ENCODE results near the gene PPP3CA. TPM values are rescaled to one million over a fixed set of nuclear protein-coding genes. Genes with fewer than 3 reads are reported as not detected.
A peak's percentile ranks its signal among the peaks of the same experiment; 100 is the strongest.
"Not testable (repeated sequence)": the region's sequence is repeated elsewhere in the genome, so short reads cannot be mapped to it uniquely, and the experiment has no call there.

The PPP3CA gene
- total and polyA plus RNA-seq, 7 experiments from 2014 or later, result 2.9 to 30.9 (median 16.9) TPM

DNA sequence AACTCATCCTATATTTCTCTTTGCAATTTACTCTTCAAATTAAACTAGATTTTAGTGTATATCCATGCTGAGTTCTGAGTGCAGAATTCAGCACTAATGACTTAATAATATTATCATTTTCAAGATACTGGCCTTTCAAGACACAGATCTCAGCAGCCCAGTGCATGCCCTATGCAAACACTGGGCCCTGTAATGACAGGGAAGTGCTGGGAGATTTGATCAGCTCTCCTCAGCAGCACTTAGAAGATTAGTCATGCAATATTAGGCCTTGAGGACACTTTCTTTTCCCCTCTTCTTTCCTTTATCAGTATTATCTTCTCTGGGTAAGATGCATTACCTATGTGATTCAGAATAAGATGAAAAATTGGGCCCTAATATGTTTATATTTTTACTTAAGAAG lies 207.1 kb downstream of the PPP3CA start:
- no peak for DNase-seq

DNA sequence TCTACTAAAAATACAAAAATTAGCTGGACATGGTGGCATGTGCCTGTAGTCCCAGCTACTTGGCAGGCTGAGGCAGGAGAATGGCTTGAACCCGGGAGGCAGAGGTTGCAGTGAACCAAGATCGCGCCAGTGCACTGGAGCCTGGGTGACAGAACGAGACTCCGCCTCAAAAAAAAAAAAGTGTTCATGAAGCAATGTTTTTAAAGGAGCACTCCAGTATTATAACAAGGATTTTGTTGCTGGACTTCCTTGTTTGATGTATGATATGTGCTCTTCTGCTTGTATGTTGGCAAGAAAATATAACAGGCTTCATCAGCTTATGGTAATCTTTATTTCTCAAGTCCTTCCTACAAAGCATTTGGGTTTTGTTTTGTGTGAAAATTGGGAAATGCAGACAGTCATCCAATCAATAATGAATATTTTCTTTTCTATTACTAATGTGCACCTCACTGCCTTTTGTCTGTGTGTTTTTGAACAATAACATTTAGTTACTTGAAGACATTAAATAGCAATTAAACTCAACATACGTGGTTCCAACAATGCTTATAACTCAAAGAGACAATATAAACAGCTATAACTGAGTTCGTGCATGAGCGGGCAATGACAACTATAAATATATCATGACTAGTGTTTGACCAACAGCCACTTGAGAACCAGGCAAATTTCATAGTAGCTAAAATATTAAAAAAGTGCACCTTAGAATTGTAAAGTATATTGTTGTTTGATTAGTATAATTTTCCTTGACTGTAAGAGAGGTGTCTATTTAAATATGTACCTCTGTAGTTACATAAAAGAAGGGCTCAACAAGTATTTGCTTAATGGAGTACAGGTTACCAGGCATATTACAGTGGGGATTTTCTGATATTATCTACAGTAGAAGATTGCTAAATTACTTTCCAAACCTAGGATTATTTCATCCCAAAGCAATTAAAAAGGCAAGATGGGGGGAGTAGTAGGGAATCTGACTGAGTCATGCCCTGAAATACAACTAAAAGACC lies 210.7 kb downstream of the PPP3CA start:
- DNase-seq (no peak), ATAC-seq (no peak)
- Mint-ChIP-seq H3K27ac (no peak overlapping the region), H3K4me3 (peak overlapping the region in 3 of 10 donors; percentile 6 to 51 (median 18)), H3K27me3 (no peaks in the 10 kb centered on the region), H3K36me3 (peaks cover 0 to 34% (median 28%) of the 10 kb centered on the region in 5 donors), H3K4me1 (peaks cover 12 to 60% (median 43%) of the 10 kb centered on the region in 7 donors), H3K9me3 (peaks cover 0 to 27% (median 8%) of the 10 kb centered on the region in 11 donors)
- H3K4me3 ChIP-seq (ENCODE audit: low read length), result no peak overlapping the region
- intact Hi-C loops (cut with micrococcal nuclease), result no loop called here
- ChIA-PET POLR2A (no interaction called here), CTCF (interaction anchor here (0.7 kb wide), 1 partner anchor 1064 kb away, joined by 3 read pairs; no protein-coding TSS in a partner anchor)
- no peaks in the 10 kb centered on the region for H3K27me3 ChIP-seq (ENCODE audit: control insufficient read depth in 2 of 2, insufficient read depth in 2 of 2, low read length in 2 of 2)
- no peak overlapping the region for H3K27ac ChIP-seq (ENCODE audit: low read depth, low read length)
- H3K4me1 ChIP-seq (ENCODE audit: control insufficient read depth in 2 of 2, insufficient read depth in 2 of 2, low read length in 2 of 2), result no peaks in the 10 kb centered on the region
- H3K9me3 ChIP-seq (ENCODE audit: control insufficient read depth in 2 of 3, low read length in 3 of 3), result no peaks in the 10 kb centered on the region
- no peaks in the 10 kb centered on the region for H3K36me3 ChIP-seq (ENCODE audit: control insufficient read depth in 2 of 3, insufficient read depth in 3 of 3, low read length in 3 of 3)

More for the DNA sequence above, 207.1 kb downstream of the PPP3CA start:
- Histone ChIP-seq H3K4me1 (ENCODE audit: control insufficient read depth in 2 of 2, insufficient read depth in 2 of 2, low read length in 2 of 2) (no peaks in the 10 kb centered on the region), H3K9me3 (ENCODE audit: control insufficient read depth in 2 of 3, low read length in 3 of 3) (no peaks in the 10 kb centered on the region), H3K4me3 (ENCODE audit: low read length) (no peak overlapping the region), H3K27ac (ENCODE audit: low read depth, low read length) (no peak overlapping the region), H3K36me3 (ENCODE audit: control insufficient read depth in 2 of 3, insufficient read depth in 3 of 3, low read length in 3 of 3) (no peaks in the 10 kb centered on the region), H3K27me3 (ENCODE audit: control insufficient read depth in 2 of 2, insufficient read depth in 2 of 2, low read length in 2 of 2) (no peaks in the 10 kb centered on the region)
- no peaks in the 10 kb centered on the region for H3K27me3 Mint-ChIP-seq
- ATAC-seq, result no peak
- H3K4me3 Mint-ChIP-seq, result no peak overlapping the region
- H3K36me3 Mint-ChIP-seq, result peaks cover 0 to 16% (median 9%) of the 10 kb centered on the region in 5 donors
- no peak overlapping the region for H3K27ac Mint-ChIP-seq
- intact Hi-C loops (cut with micrococcal nuclease), result no loop called here
- peaks cover 9 to 56% (median 45%) of the 10 kb centered on the region in 7 donors for H3K4me1 Mint-ChIP-seq
- POLR2A ChIA-PET, result no interaction called here
- CTCF ChIA-PET, result no interaction called here
- peaks cover 0 to 7% (median 0%) of the 10 kb centered on the region in 11 donors for H3K9me3 Mint-ChIP-seq

DNA sequence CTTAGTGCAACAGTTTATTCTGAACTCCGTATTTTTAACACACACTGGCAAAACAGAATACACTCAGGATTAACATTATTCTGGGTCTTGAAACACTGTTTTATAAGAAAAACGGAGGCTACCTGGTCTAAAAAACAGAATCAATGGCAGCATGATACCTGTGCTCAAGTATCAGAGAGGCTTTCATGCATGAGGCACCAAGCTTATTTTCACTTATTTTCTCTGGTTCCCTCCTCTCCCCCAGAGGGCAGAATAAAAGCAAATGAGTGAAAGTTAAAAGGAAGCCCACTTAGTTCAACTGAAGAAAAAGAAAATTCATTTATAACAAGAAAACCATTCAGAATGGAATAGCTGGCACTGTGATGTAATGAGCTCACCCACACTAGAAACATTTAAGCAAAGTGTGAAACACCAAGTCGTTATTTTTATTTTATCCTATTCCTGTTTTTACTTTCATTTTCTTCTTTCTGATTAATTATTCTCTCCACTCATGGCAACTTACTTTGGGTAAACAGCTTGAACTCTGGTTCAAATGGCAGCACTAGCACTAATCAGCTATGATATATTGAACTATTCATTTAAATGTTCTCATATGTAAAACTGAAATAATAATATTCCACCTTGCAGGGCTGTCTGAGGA lies 211.8 kb downstream of the PPP3CA start:
- DNase-seq, result no peak
- Histone ChIP-seq H3K36me3 (ENCODE audit: control insufficient read depth in 2 of 3, insufficient read depth in 3 of 3, low read length in 3 of 3) (no peaks in the 10 kb centered on the region), H3K4me1 (ENCODE audit: control insufficient read depth in 2 of 2, insufficient read depth in 2 of 2, low read length in 2 of 2) (no peaks in the 10 kb centered on the region), H3K27ac (ENCODE audit: low read depth, low read length) (no peak overlapping the region), H3K9me3 (ENCODE audit: control insufficient read depth in 2 of 3, low read length in 3 of 3) (no peaks in the 10 kb centered on the region), H3K4me3 (ENCODE audit: low read length) (no peak overlapping the region), H3K27me3 (ENCODE audit: control insufficient read depth in 2 of 2, insufficient read depth in 2 of 2, low read length in 2 of 2) (no peaks in the 10 kb centered on the region)
- peaks cover 0 to 38% (median 28%) of the 10 kb centered on the region in 5 donors for H3K36me3 Mint-ChIP-seq
- peak overlapping the region in 7 of 10 donors; percentile 6 to 69 (median 28) for H3K4me3 Mint-ChIP-seq
- H3K27ac Mint-ChIP-seq, result peak overlapping the region in 1 of 9 donors; percentile 57
- intact Hi-C loops (cut with micrococcal nuclease), result no loop called here
- ChIA-PET POLR2A (no interaction called here), CTCF (no interaction called here)
- H3K9me3 Mint-ChIP-seq, result peaks cover 0 to 32% (median 10%) of the 10 kb centered on the region in 11 donors
- ATAC-seq, result no peak
- H3K4me1 Mint-ChIP-seq, result peaks cover 10 to 61% (median 38%) of the 10 kb centered on the region in 7 donors
- no peaks in the 10 kb centered on the region for H3K27me3 Mint-ChIP-seq

DNA sequence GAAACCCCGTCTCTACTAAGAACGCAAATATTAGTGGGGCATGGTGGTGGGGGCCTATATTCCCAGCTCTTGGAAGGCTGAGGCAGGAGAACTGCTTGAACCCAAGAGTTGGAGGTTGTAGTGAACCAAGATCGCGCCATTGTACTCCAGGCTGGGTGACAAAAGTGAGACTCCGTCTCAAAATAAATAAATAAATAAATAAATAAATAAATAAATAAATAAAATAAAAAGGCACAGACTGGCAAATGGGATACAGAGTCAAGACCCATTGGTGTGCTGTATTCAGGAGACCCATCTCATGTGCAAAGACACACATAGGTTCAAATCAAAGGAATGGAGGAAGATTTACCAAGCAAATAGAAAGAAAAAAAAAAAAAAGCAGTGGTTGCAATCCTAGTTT lies 216.3 kb downstream of the PPP3CA start:
- H3K36me3 ChIP-seq (ENCODE audit: control insufficient read depth in 2 of 3, insufficient read depth in 3 of 3, low read length in 3 of 3); ATAC-seq; DNase-seq; POLR2A ChIA-PET; H3K4me3 Mint-ChIP-seq; H3K9me3 ChIP-seq (ENCODE audit: control insufficient read depth in 2 of 3, low read length in 3 of 3); H3K27me3 Mint-ChIP-seq; intact Hi-C loops (cut with micrococcal nuclease); CTCF ChIA-PET; H3K27me3 ChIP-seq (ENCODE audit: control insufficient read depth in 2 of 2, insufficient read depth in 2 of 2, low read length in 2 of 2); H3K27ac ChIP-seq (ENCODE audit: low read depth, low read length); H3K27ac Mint-ChIP-seq; H3K4me1 ChIP-seq (ENCODE audit: control insufficient read depth in 2 of 2, insufficient read depth in 2 of 2, low read length in 2 of 2); H3K4me3 ChIP-seq (ENCODE audit: low read length): not testable (repeated sequence)
- H3K4me1 Mint-ChIP-seq, result peaks cover 10 to 62% (median 29%) of the 10 kb centered on the region in 7 donors
- peaks cover 6 to 46% (median 32%) of the 10 kb centered on the region in 5 donors for H3K36me3 Mint-ChIP-seq
- H3K9me3 Mint-ChIP-seq, result peaks cover 5 to 42% (median 16%) of the 10 kb centered on the region in 11 donors

DNA sequence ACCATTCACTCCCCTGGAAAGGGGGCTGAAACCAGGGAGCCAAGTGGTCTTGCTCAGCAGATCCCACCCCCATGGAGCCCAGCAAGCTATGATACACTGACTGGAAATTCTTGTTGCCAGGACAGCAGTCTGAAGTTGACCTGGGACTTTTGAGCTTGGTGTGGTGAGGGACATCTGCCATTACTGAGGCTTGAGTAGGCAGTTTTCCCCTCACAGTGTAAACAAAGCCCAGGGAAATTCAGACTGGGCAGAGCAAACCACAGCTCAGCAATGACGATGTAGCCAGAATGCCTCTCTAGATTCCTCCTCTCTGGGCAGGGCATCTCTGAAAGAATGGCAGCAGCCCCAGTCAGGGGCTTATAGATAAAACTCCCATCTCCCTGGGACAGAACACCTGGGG lies 218.4 kb downstream of the PPP3CA start:
- intact Hi-C loops (cut with micrococcal nuclease); H3K27ac ChIP-seq (ENCODE audit: low read depth, low read length); ATAC-seq; H3K36me3 ChIP-seq (ENCODE audit: control insufficient read depth in 2 of 3, insufficient read depth in 3 of 3, low read length in 3 of 3); H3K4me1 ChIP-seq (ENCODE audit: control insufficient read depth in 2 of 2, insufficient read depth in 2 of 2, low read length in 2 of 2); H3K4me3 ChIP-seq (ENCODE audit: low read length); H3K27me3 Mint-ChIP-seq; H3K9me3 ChIP-seq (ENCODE audit: control insufficient read depth in 2 of 3, low read length in 3 of 3); H3K27ac Mint-ChIP-seq; POLR2A ChIA-PET; H3K27me3 ChIP-seq (ENCODE audit: control insufficient read depth in 2 of 2, insufficient read depth in 2 of 2, low read length in 2 of 2); DNase-seq; H3K4me3 Mint-ChIP-seq; CTCF ChIA-PET: not testable (repeated sequence)
- H3K4me1 Mint-ChIP-seq, result peaks cover 6 to 52% (median 28%) of the 10 kb centered on the region in 7 donors
- peaks cover 6 to 40% (median 27%) of the 10 kb centered on the region in 5 donors for H3K36me3 Mint-ChIP-seq
- H3K9me3 Mint-ChIP-seq, result peaks cover 5 to 35% (median 12%) of the 10 kb centered on the region in 11 donors

DNA sequence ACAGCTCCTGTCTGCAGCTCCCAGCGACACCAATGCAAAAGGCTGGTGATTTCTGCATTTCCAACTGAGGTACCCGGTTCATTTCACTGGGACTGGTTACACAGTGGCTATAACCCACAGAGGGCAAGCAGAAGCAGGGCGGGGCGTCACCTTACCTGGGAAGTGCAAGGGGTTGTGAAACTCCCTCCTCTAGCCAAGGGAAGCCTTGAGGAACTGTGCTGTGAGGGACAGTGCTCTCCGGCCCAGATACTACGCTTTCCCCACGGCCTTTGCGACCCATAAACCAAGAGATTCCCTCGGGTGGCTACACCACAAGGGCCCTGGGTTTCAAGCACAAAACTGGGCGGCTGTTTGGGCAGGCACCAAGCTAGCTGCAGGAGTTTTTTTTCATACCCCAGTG lies 218.9 kb downstream of the PPP3CA start:
- ChIA-PET CTCF (no interaction called here), POLR2A (no interaction called here)
- Histone ChIP-seq H3K36me3 (ENCODE audit: control insufficient read depth in 2 of 3, insufficient read depth in 3 of 3, low read length in 3 of 3) (no peaks in the 10 kb centered on the region), H3K9me3 (ENCODE audit: control insufficient read depth in 2 of 3, low read length in 3 of 3) (no peaks in the 10 kb centered on the region), H3K27ac (ENCODE audit: low read depth, low read length) (no peak overlapping the region), H3K4me1 (ENCODE audit: control insufficient read depth in 2 of 2, insufficient read depth in 2 of 2, low read length in 2 of 2) (no peaks in the 10 kb centered on the region), H3K4me3 (ENCODE audit: low read length) (no peak overlapping the region), H3K27me3 (ENCODE audit: control insufficient read depth in 2 of 2, insufficient read depth in 2 of 2, low read length in 2 of 2) (no peaks in the 10 kb centered on the region)
- Mint-ChIP-seq H3K4me3 (no peak overlapping the region), H3K9me3 (peaks cover 5 to 31% (median 9%) of the 10 kb centered on the region in 11 donors), H3K4me1 (peaks cover 6 to 52% (median 24%) of the 10 kb centered on the region in 7 donors), H3K36me3 (peaks cover 6 to 38% (median 26%) of the 10 kb centered on the region in 5 donors), H3K27ac (no peak overlapping the region), H3K27me3 (no peaks in the 10 kb centered on the region)
- DNase-seq (no peak), ATAC-seq (no peak)
- intact Hi-C loops (cut with micrococcal nuclease), result no loop called here

All from naive thymus-derived CD4-positive, alpha-beta T cell (primary cell).